ENCODE data around the gene ZNF415.
"Not testable (repeated sequence)": the region's sequence is repeated elsewhere in the genome, so short reads cannot be mapped to it uniquely, and the experiment has no call there.

DNA sequence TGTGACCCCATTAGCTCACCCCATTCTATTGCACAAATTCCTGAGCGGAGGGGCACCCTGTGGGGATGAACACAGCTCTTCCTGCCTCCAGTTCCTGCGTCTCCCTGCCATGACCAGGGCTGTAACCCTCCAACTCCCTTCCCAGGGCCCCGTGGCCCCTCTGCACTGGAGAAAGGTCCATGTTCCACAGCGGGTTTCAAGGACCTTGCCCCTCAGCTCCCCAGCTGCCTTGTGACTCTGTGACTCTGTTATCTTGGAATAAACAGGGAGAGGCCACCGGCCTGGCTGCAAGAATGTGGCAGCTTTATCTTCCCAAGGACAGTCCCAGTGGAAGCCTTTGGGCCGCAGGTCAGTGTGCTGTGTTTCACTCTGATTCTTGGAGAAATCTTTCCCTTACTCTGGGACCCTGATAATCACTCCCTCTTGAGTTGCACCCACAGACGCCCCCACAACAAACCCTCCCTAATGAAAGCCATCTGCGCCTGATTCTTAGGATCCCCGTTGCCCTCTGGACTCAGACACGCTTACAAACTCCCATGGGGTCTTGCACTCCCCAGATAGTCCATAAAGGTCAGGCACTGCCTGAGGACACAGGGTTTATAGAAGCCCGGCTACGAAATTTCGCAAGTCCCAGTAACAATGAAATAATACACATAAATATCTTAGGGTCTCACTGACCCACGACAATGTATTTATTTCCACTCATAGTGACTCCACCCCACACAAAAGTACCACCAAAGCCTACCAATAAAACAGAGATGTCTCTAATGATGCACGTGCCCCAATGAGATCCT is 5.8 kb downstream of the ZNF415 start:
- not testable (repeated sequence) for TF ChIP-seq EP300 (IDR thresholded peaks at IDR 0.05)
- TF ChIP-seq, protein P1, sequence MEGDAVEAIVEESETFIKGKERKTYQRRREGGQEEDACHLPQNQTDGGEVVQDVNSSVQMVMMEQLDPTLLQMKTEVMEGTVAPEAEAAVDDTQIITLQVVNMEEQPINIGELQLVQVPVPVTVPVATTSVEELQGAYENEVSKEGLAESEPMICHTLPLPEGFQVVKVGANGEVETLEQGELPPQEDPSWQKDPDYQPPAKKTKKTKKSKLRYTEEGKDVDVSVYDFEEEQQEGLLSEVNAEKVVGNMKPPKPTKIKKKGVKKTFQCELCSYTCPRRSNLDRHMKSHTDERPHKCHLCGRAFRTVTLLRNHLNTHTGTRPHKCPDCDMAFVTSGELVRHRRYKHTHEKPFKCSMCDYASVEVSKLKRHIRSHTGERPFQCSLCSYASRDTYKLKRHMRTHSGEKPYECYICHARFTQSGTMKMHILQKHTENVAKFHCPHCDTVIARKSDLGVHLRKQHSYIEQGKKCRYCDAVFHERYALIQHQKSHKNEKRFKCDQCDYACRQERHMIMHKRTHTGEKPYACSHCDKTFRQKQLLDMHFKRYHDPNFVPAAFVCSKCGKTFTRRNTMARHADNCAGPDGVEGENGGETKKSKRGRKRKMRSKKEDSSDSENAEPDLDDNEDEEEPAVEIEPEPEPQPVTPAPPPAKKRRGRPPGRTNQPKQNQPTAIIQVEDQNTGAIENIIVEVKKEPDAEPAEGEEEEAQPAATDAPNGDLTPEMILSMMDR (IDR thresholded peaks at IDR 0.05): not testable (repeated sequence)
